ENCODE measurements around the gene ATOH8.
A peak's percentile ranks its signal among the peaks of the same experiment; 100 is the strongest.

DNA sequence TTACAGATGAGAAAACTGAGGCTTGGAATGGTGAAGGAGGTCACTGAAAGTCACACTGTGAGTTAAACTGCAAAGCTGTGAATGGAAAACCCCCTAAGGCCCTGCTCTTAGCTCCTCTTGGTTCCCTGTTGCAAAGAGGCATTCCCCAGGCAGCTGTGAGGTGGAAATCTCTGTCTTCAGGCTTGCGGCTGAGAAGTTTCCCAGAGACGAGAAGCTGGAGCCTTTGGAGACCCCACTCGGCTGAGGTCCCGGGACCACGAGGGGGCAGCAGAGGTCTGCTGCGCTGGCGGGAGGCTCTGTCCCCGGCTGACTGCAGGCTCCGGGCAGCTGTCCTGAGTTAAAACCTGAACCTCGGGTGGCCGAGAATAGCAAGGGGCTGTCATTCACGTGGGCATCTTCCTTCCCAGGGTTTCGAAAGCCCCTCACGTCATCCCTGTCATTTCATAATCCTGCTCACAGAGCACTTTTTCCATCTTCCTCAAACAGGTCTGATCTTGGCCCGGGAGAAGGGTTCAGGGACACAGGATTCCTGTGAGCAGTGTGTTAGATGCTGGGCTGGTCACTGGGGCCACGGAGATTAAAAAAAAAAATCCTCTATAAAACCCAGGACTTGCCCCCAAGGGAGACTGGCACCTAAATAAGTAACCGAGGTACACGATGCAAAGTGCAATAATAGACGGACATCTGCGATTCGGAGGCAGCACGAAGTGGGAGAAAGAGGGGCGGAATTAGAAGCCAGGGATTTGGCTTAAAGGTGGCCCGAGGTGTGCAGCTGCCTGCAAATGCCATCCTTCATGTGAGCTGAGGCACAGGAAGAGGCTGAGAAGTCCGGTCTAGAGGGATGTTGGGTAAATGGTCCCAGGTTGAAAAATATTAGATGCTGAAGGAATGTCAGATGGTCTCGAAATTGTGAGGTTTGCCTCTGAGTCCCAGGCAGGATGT, 24.6 kb upstream of the ATOH8 start:
- TF ChIP-seq, protein P1, sequence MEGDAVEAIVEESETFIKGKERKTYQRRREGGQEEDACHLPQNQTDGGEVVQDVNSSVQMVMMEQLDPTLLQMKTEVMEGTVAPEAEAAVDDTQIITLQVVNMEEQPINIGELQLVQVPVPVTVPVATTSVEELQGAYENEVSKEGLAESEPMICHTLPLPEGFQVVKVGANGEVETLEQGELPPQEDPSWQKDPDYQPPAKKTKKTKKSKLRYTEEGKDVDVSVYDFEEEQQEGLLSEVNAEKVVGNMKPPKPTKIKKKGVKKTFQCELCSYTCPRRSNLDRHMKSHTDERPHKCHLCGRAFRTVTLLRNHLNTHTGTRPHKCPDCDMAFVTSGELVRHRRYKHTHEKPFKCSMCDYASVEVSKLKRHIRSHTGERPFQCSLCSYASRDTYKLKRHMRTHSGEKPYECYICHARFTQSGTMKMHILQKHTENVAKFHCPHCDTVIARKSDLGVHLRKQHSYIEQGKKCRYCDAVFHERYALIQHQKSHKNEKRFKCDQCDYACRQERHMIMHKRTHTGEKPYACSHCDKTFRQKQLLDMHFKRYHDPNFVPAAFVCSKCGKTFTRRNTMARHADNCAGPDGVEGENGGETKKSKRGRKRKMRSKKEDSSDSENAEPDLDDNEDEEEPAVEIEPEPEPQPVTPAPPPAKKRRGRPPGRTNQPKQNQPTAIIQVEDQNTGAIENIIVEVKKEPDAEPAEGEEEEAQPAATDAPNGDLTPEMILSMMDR (conservative IDR thresholded peaks at IDR 0.05), result peak; percentile 97
- TF ChIP-seq ZFX (IDR thresholded peaks at IDR 0.05), result no peak

Data from C4-2B (cell line).